Stimulated activated CD8-positive, alpha-beta memory T cell treated with anti-CD3 and anti-CD28 coated beads, Interleukin-7, amount 100 ng/mL, for 1 hour (primary cell): Measurements from ENCODE around the gene YWHAG.
"Not testable (repeated sequence)": the region's sequence is repeated elsewhere in the genome, so short reads cannot be mapped to it uniquely, and the experiment has no call there.

Source experiments
- DNase-seq, 2 donors: peaks; one replicate each; pipeline ENCODE4 v3.0.0-alpha.2; 2020; ENCODE audit warnings: low read depth in 2 of 2

Gene YWHAG

GRCh38 chr7:76380623-76380966 lies 21.8 kb upstream of the YWHAG start:
- DNase-seq: no peak

- DNase-seq: no peak
Observed at GRCh38 chr7:76377186-76377918, 18.6 kb upstream of the YWHAG start.

- no peak for DNase-seq
Observed at GRCh38 chr7:76375251-76375650, 16.5 kb upstream of the YWHAG start.

GRCh38 chr7:76372984-76373833 lies 14.4 kb upstream of the YWHAG start:
- no peak for DNase-seq

GRCh38 chr7:76371396-76371795 lies 12.6 kb upstream of the YWHAG start:
- DNase-seq: no peak

- no peak for DNase-seq
Observed at GRCh38 chr7:76369018-76369417, 10.2 kb upstream of the YWHAG start.

GRCh38 chr7:76368190-76368589 lies 9.4 kb upstream of the YWHAG start:
- no peak for DNase-seq

GRCh38 chr7:76364198-76364584 lies 5.4 kb upstream of the YWHAG start:
- DNase-seq: no peak

GRCh38 chr7:76363754-76364153 lies 5.0 kb upstream of the YWHAG start:
- DNase-seq: not testable (repeated sequence)

GRCh38 chr7:76359978-76360638 lies 1.3 kb upstream of the YWHAG start:
- DNase-seq: no peak

GRCh38 chr7:76359111-76359977 lies 553 bp upstream of the YWHAG start:
- peak; percentile 80 to 85 for DNase-seq

- peak in 1 of 2 donors; percentile 14 for DNase-seq
Observed at GRCh38 chr7:76358011-76358480, 745 bp downstream of the YWHAG start.

- no peak for DNase-seq
Observed at GRCh38 chr7:76357475-76358010, 1.2 kb downstream of the YWHAG start.

- no peak for DNase-seq
Observed at GRCh38 chr7:76356823-76357222, 2.0 kb downstream of the YWHAG start.

GRCh38 chr7:76356115-76356514 lies 2.7 kb downstream of the YWHAG start:
- no peak for DNase-seq

GRCh38 chr7:76354981-76355730 lies 3.6 kb downstream of the YWHAG start:
- DNase-seq: no peak

- DNase-seq: no peak
Observed at GRCh38 chr7:76354516-76354915, 4.3 kb downstream of the YWHAG start.

- DNase-seq: no peak
Observed at GRCh38 chr7:76353744-76354143, 5.0 kb downstream of the YWHAG start.

GRCh38 chr7:76352193-76352592 lies 6.6 kb downstream of the YWHAG start:
- DNase-seq: no peak

- DNase-seq: no peak
Observed at GRCh38 chr7:76351372-76351771, 7.4 kb downstream of the YWHAG start.
